Vagina (tissue), 2 donors: Measurements from ENCODE around the gene METTL4.

Experiments used
- POLR2A ChIP-seq, 2 donors: fragments of 450-650 bp; IDR thresholded peaks; one replicate each; pipeline ENCODE4 v1.6.1; 2017; ENCODE audit warnings: antibody characterized with exemption in 2 of 2, mild to moderate bottlenecking in 2 of 2, moderate library complexity in 2 of 2
- POLR2AphosphoS5 ChIP-seq, 2 donors: sonication (generic); formaldehyde crosslinking; IDR thresholded peaks; one replicate each; pipeline ENCODE4 v1.9.0; 2017; ENCODE audit warnings: antibody characterized with exemption in 2 of 2, mild to moderate bottlenecking in 2 of 2, low read depth in 1 of 2; ENCODE audit not compliant: insufficient read depth in 1 of 2
- TF ChIP-seq, protein P1 (sequence below), 3 experiments: fragments of 450-650 bp in 2 of 3; fragments of 200-600 bp in 1 of 3; sonication (generic) in 1 of 3; IDR thresholded peaks; one replicate each; pipeline ENCODE4 v1.5.1; 2017 to 2019; ENCODE audit warnings: antibody characterized with exemption in 3 of 3, mild to moderate bottlenecking in 2 of 3, moderate library complexity in 2 of 3

DNA sequence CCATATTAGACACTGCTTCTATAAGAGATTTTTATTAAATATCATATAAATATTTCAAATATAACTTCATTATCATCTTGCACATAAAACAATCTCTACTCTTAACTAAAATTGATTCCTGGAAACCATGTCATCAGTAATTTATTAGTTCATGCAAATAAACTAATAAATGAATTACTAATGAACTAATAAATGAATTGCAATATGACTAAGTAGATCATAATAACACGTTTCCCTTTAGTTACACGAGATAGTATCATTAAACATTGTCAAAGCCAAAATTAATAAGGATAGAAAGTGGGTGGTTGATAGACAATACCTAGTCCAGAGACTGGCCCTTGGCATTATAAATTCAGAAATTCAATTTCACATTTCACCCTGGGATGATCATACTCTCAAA lies 26.1 kb downstream of the METTL4 start:
- TF ChIP-seq, protein P1, sequence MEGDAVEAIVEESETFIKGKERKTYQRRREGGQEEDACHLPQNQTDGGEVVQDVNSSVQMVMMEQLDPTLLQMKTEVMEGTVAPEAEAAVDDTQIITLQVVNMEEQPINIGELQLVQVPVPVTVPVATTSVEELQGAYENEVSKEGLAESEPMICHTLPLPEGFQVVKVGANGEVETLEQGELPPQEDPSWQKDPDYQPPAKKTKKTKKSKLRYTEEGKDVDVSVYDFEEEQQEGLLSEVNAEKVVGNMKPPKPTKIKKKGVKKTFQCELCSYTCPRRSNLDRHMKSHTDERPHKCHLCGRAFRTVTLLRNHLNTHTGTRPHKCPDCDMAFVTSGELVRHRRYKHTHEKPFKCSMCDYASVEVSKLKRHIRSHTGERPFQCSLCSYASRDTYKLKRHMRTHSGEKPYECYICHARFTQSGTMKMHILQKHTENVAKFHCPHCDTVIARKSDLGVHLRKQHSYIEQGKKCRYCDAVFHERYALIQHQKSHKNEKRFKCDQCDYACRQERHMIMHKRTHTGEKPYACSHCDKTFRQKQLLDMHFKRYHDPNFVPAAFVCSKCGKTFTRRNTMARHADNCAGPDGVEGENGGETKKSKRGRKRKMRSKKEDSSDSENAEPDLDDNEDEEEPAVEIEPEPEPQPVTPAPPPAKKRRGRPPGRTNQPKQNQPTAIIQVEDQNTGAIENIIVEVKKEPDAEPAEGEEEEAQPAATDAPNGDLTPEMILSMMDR (IDR thresholded peaks at IDR 0.05), result no peak
- TF ChIP-seq POLR2A (IDR thresholded peaks at IDR 0.05) (no peak), POLR2AphosphoS5 (IDR thresholded peaks at IDR 0.05; ENCODE audit: insufficient read depth in 1 of 2, low read depth in 1 of 2) (no peak)
